Uterus (tissue), 2 donors: ENCODE data around the gene ZDHHC7.

ENCODE experiments used
- POLR2A ChIP-seq, 2 donors: fragments of 450-650 bp; IDR thresholded peaks; one replicate each; pipeline ENCODE4 v1.6.1; 2016; ENCODE audit warnings: antibody characterized with exemption in 2 of 2, mild to moderate bottlenecking in 1 of 2, moderate library complexity in 1 of 2
- TF ChIP-seq, protein P1 (sequence below), 4 experiments: fragments of 200-600 bp in 2 of 4; fragments of 450-650 bp in 2 of 4; sonication (generic) in 2 of 4; IDR thresholded peaks; one replicate each; pipeline ENCODE4 v1.5.1; 2016 to 2019; ENCODE audit warnings: antibody characterized with exemption in 4 of 4, mild to moderate bottlenecking in 2 of 4, moderate library complexity in 1 of 4

- TF ChIP-seq, protein P1, sequence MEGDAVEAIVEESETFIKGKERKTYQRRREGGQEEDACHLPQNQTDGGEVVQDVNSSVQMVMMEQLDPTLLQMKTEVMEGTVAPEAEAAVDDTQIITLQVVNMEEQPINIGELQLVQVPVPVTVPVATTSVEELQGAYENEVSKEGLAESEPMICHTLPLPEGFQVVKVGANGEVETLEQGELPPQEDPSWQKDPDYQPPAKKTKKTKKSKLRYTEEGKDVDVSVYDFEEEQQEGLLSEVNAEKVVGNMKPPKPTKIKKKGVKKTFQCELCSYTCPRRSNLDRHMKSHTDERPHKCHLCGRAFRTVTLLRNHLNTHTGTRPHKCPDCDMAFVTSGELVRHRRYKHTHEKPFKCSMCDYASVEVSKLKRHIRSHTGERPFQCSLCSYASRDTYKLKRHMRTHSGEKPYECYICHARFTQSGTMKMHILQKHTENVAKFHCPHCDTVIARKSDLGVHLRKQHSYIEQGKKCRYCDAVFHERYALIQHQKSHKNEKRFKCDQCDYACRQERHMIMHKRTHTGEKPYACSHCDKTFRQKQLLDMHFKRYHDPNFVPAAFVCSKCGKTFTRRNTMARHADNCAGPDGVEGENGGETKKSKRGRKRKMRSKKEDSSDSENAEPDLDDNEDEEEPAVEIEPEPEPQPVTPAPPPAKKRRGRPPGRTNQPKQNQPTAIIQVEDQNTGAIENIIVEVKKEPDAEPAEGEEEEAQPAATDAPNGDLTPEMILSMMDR (IDR thresholded peaks at IDR 0.05): no peak
- no peak for TF ChIP-seq POLR2A (IDR thresholded peaks at IDR 0.05)
Measured at GRCh38 chr16:85033171-85033570, 21.8 kb upstream of the ZDHHC7 start.
